Keratinocyte (primary cell): ENCODE measurements around the gene PRKCD. TPM values are rescaled to one million over a fixed set of nuclear protein-coding genes. Genes with fewer than 3 reads are reported as not detected.

ENCODE experiments used
- DNase-seq: peaks from one replicate; pipeline ENCODE4 v3.0.0-alpha.2; 2011; ENCODE audit warnings: low read depth, missing footprints, low spot score
- FAIRE-seq: peaks from 2 replicates; lab custom pipeline; 2011; peaks lifted over from hg19 to GRCh38; lab: Jason Lieb, UNC
- H2AFZ ChIP-seq: 2 replicates; pipeline ENCODE4 v1.6.0; 2012; ENCODE audit warnings: low read length, control low read depth, inconsistent platforms; ENCODE audit not compliant: control insufficient read depth
- H3K27ac ChIP-seq: 2 replicates; pipeline ENCODE4 v1.5.1; 2011; ENCODE audit warnings: low read length; ENCODE audit not compliant: control insufficient read depth, insufficient read depth
- H3K27me3 ChIP-seq: 3 replicates; pipeline ENCODE4 v1.6.0; 2011; ENCODE audit warnings: low read length; ENCODE audit not compliant: control insufficient read depth, insufficient read depth; ENCODE audit errors: extremely low read depth
- H3K36me3 ChIP-seq, 2 experiments: 2 replicates in 1 of 2; 3 replicates in 1 of 2; pipeline ENCODE4 v1.5.1; 2011; ENCODE audit warnings: low read length in 2 of 2, mild to moderate bottlenecking in 1 of 2; ENCODE audit not compliant: control insufficient read depth in 2 of 2, insufficient read depth in 2 of 2; ENCODE audit errors: extremely low read depth in 1 of 2
- H3K4me1 ChIP-seq: 3 replicates; pipeline ENCODE4 v1.5.1; 2011; ENCODE audit warnings: low read length; ENCODE audit not compliant: control insufficient read depth, insufficient read depth; ENCODE audit errors: extremely low read depth
- H3K4me2 ChIP-seq: 3 replicates; pipeline ENCODE4 v1.6.0; 2011; ENCODE audit warnings: low read depth, low read length; ENCODE audit not compliant: control insufficient read depth, insufficient read depth; ENCODE audit errors: extremely low read depth
- H3K4me3 ChIP-seq, 3 experiments: fragments of 200-600 bp in 1 of 3; sonication (generic) in 1 of 3; 2 replicates in 2 of 3; 3 replicates in 1 of 3; pipeline ENCODE4 v1.5.1; 2011 to 2016; ENCODE audit warnings: low read length in 3 of 3, mild to moderate bottlenecking in 3 of 3, control low read depth in 2 of 3, inconsistent platforms in 1 of 3, low read depth in 1 of 3, mixed read lengths in 1 of 3, mixed run types in 1 of 3, moderate library complexity in 1 of 3; ENCODE audit not compliant: control insufficient read depth in 2 of 3, insufficient read depth in 2 of 3; ENCODE audit errors: extremely low read depth in 1 of 3
- H3K79me2 ChIP-seq: 2 replicates; pipeline ENCODE4 v1.6.0; 2012; ENCODE audit warnings: low read length; ENCODE audit not compliant: control insufficient read depth, insufficient read depth
- H3K9ac ChIP-seq: 3 replicates; pipeline ENCODE4 v1.6.0; 2011; ENCODE audit warnings: low read length; ENCODE audit not compliant: control insufficient read depth, insufficient read depth; ENCODE audit errors: extremely low read depth
- H3K9me1 ChIP-seq: 3 replicates; pipeline ENCODE4 v1.6.0; 2011; ENCODE audit warnings: low read length; ENCODE audit not compliant: control insufficient read depth, insufficient read depth; ENCODE audit errors: extremely low read depth
- H3K9me3 ChIP-seq: 2 replicates; pipeline ENCODE4 v1.5.1; 2012; ENCODE audit warnings: low read depth, low read length; ENCODE audit not compliant: control insufficient read depth
- H4K20me1 ChIP-seq: 3 replicates; pipeline ENCODE4 v1.6.0; 2011; ENCODE audit warnings: low read length; ENCODE audit not compliant: control insufficient read depth, insufficient read depth; ENCODE audit errors: extremely low read depth
- CTCF ChIP-seq, 3 experiments: IDR thresholded peaks in 1 of 3; conservative IDR thresholded peaks in 1 of 3; optimal IDR thresholded peaks in 1 of 3; 2 replicates in 2 of 3; 3 replicates in 1 of 3; pipeline versions ENCODE3 to v1.5.1; 2011; ENCODE audit warnings: low read length in 3 of 3, mild to moderate bottlenecking in 3 of 3, moderate library complexity in 2 of 3, control low read depth in 1 of 3, inconsistent platforms in 1 of 3; ENCODE audit not compliant: insufficient read depth in 2 of 3; ENCODE audit errors: extremely low read depth in 1 of 3
- EZH2 ChIP-seq: IDR thresholded peaks from one replicate; pipeline ENCODE4 v1.6.1; 2012; ENCODE audit warnings: inconsistent platforms, mild to moderate bottlenecking, low read length, moderate library complexity
- dilution Hi-C: fragments of 300-500 bp; cut with MboI; formaldehyde crosslinking; loops from one replicate; pipeline ENCODE4 v1.7.0; 2020; ENCODE audit warnings: low sequenced_read_pairs; ENCODE audit not compliant: extremely low pct_ligation_motif_present
- polyA plus RNA-seq, 5 experiments: library from polyadenylated mRNA; depleted of rRNA in 3 of 5; stranded (reverse) in 3 of 5; stranded (forward) in 1 of 5; unstranded in 1 of 5; fragments of >200 nt; gene quantifications; 1 replicate in 1 of 5; 2 replicates in 3 of 5; 3 replicates in 1 of 5; pipeline versions ENCODE4 v1.2.1 to v1.2.3, GENCODE V29; 2011 to 2012; ENCODE audit warnings: missing spikeins in 2 of 5, low read depth in 1 of 5, low replicate concordance in 1 of 5

The PRKCD gene
- polyA plus RNA-seq, 1 donor (not counting 4 experiments of a cell fraction or from before 2014, with no cell fraction given): 25.1 TPM

- H3K9me3 ChIP-seq: no peaks in the 10 kb centered on the region
- TF ChIP-seq EZH2 (no peak), CTCF (optimal IDR thresholded peaks at IDR 0.05 in 1 of 3, IDR thresholded peaks at IDR 0.05 in 1 of 3, conservative IDR thresholded peaks at IDR 0.05 in 1 of 3; ENCODE audit: extremely low read depth in 1 of 3, insufficient read depth in 2 of 3, low read length in 3 of 3) (no peak)
- no peak overlapping the region for H3K27ac ChIP-seq
- H3K27me3 ChIP-seq: peaks cover 4% of the 10 kb centered on the region
- no peak for FAIRE-seq
- no peak overlapping the region for H3K9ac ChIP-seq
- H3K4me3 ChIP-seq: no peak overlapping the region
- no peaks in the 10 kb centered on the region for H3K9me1 ChIP-seq
- dilution Hi-C loops: no loop called here
- no peaks in the 10 kb centered on the region for H3K36me3 ChIP-seq
- H3K4me2 ChIP-seq: no peak overlapping the region
- H4K20me1 ChIP-seq: no peaks in the 10 kb centered on the region
- peaks cover 13% of the 10 kb centered on the region for H3K4me1 ChIP-seq
- no peak for DNase-seq
- no peaks in the 10 kb centered on the region for H3K79me2 ChIP-seq
- H2AFZ ChIP-seq: no peak overlapping the region
These were observed 15.3 kb upstream of the PRKCD start for GRCh38 chr3:53145713-53146080.

GRCh38 chr3:53146319-53146891, 14.6 kb upstream of the PRKCD start:
- peaks cover 4% of the 10 kb centered on the region for H3K27me3 ChIP-seq
- no peaks in the 10 kb centered on the region for H4K20me1 ChIP-seq
- TF ChIP-seq EZH2 (no peak), CTCF (optimal IDR thresholded peaks at IDR 0.05 in 1 of 3, IDR thresholded peaks at IDR 0.05 in 1 of 3, conservative IDR thresholded peaks at IDR 0.05 in 1 of 3; ENCODE audit: extremely low read depth in 1 of 3, insufficient read depth in 2 of 3, low read length in 3 of 3) (no peak)
- no peaks in the 10 kb centered on the region for H3K9me1 ChIP-seq
- no peaks in the 10 kb centered on the region for H3K79me2 ChIP-seq
- no peaks in the 10 kb centered on the region for H3K36me3 ChIP-seq
- H3K4me3 ChIP-seq: no peak overlapping the region
- no peak overlapping the region for H3K27ac ChIP-seq
- no peak overlapping the region for H3K9ac ChIP-seq
- H3K4me1 ChIP-seq: peaks cover 9% of the 10 kb centered on the region
- dilution Hi-C loops: no loop called here
- no peak overlapping the region for H3K4me2 ChIP-seq
- H3K9me3 ChIP-seq: no peaks in the 10 kb centered on the region
- H2AFZ ChIP-seq: no peak overlapping the region
- FAIRE-seq: no peak
- no peak for DNase-seq
